NCI-H460 (cell line): Measurements from ENCODE around the gene BANF1. TPM values are rescaled to one million over a fixed set of nuclear protein-coding genes. Genes with fewer than 3 reads are reported as not detected.

ENCODE experiments used
- DNase-seq: peaks from one replicate; pipeline ENCODE4 v3.0.0-alpha.2; 2016; ENCODE audit warnings: low read depth; ENCODE audit errors: extremely low read depth
- polyA plus RNA-seq: library from polyadenylated mRNA; depleted of rRNA; stranded (reverse); fragments of >200 nt; gene quantifications from 2 replicates; pipeline ENCODE4 v1.2.3, GENCODE V29; 2014; cell fraction: nucleus; rRNA removed
- total RNA-seq: library from RNA; depleted of rRNA; stranded (reverse); fragments of >200 nt; shearing (Covaris generic); gene quantifications from 2 replicates; pipeline ENCODE4 v1.2.3, GENCODE V29; 2014; rRNA removed

BANF1 gene, protein sequence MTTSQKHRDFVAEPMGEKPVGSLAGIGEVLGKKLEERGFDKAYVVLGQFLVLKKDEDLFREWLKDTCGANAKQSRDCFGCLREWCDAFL
- 53.6 and 64.3 TPM in 2 replicates for total RNA-seq
- polyA plus RNA-seq, result 12.2 and 37.0 TPM in 2 replicates

DNA sequence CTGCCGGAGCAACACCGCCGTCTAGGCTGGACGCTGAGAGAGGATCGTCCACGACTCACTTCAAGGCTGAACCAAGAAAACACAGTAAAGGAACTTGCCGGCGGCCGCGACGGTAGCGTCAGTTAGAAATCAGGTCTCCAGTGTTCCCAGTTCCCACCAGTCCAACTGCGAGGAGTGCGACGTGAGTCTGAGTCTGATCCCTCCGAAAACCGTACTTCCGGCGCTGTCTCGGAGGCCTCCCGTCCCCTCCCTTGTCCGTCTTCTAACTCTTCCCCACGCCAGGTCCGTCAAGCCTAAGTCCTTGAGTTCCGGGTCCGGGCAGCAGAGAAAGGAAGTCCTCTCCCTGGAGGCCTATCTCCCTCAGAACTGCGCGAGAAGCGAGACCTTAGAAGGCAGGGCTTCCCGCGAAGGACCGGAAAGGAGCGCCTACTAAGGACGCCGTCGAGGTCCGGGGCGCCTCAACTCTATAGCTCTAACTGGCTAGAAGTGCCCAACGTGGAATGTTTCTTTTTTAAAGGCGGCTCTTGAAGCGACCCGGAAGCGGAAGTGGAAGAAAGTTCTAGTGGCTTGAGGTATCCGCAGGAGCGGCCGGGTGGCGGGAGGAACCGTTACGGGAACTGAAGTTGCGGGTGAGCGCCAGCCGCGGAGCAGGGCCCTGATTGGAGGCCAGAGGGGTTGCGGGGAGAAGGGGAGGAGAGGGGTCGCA lies at the start of gene BANF1, which contains the start of gene EIF1AD:
Gene BANF1 (plus strand): TSS at position 562 of the 706 bp plus-strand sequence. CDS start 748 bp downstream, outside the sequence.
Gene EIF1AD (minus strand): TSS at position 216 of the 706 bp plus-strand sequence. CDS start 1,768 bp downstream, outside the sequence.
- DNase-seq, result peak; percentile 89

DNA sequence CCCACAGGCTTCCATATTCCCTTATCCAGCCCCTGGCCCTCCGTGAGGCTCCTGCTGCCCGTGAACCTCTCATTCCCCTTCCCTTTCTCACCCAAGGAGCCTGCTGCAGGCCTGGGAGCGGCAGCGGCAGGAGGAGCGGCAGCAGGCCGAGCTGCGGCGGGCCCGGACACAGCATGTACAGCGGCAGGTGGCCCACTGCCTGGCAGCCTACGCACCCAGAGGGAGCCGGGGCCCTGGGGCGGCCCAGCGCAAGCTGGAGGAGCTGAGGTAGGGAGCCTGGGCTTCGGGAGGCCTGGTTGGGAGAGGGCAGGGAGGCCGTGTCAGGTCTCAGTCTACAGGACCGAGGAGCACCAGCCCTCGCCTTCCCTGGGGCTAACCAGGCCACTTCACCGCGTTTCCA lies 48.8 kb upstream of the BANF1 start:
- no peak for DNase-seq

DNA sequence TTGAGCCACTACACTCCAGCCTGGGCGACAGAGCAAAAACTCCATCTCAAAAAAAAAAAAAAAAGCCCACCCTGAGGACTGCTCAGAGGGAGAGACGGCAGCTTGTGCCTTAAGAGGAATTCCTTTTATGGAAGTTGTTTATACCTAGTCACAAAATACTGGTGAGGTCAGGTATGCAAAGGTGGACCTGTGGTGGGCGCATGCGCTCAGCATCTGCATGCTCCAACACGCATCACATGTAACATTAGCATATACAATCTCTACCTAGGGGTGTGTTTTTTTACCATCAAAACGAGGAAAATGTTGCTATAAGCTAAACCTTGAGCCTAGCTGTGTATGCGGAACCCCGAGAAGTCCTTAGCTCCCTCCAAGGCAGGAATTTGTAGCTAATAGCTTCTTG lies 47.5 kb upstream of the BANF1 start:
- DNase-seq, result no peak

DNA sequence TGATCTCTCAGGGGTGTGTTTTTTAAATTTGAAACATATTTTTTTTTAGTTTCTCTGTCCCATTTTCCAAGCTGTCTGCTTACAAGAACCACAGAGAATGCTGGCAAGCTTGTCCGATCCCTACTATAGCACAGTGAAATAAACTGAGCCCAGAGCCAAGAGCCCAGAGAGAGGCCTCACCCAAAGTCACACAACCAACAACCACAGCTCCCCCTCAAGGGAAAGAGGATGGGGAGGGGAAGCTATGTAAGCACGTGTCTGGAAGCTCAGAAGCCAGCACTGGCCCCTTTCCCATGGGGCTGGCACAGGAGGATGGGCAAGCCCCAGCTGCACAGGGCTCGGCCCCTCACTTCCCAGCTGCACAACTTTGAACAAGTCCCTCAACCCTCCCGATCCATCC lies 44.0 kb upstream of the BANF1 start:
- no peak for DNase-seq

DNA sequence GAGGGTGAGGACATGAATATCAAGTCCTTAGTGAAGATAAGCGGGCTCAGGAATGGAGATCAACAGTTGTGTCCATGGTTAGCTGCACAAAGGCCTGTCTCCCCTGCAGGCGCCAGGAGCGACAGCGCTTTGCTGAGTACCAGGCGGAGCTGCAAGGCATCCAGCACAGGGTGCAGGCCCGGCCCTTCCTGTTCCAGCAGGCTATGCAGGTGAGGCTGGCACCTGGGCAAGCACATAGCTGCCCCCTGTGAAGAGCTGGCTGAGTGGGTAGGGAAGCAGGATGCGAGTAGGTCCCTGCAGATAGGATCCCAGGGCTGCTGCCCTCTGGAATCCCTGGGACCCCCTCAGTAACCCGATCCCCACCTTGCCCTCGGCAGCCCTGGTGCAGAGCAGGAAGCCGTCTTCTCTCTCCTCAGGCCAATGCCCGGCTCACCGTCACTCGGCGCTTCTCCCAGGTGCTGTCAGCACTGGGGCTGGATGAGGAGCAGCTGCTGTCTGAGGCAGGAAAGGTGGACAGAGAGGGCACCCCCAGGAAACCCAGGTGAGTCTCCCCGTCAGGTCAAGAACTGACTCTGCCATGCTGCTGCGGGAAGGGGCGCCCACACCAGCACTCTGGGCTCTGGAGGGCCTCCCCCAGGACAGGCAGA lies 43.4 kb upstream of the BANF1 start:
- no peak for DNase-seq

DNA sequence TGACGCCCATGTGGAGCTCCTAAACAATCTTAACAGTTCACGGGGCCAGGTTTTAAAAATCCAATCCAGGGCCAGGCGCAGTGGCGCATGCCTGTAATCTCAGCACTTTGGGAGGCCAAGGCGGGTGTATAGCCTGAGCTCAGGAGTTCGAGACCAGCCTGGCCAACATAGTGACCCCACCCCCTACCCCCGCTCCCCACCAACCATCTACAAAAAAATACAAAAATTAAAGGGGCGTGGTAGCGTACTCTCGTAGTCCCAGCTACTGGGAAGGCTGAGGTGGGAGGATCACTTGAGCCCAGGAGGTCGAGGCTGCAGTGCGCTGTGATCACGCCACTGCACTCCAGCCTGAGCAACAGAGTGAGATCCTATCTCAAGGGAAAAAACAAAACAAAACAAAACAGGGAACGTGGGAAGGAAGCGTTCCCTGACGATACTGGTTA lies 41.5 kb upstream of the BANF1 start:
- DNase-seq, result no peak

DNA sequence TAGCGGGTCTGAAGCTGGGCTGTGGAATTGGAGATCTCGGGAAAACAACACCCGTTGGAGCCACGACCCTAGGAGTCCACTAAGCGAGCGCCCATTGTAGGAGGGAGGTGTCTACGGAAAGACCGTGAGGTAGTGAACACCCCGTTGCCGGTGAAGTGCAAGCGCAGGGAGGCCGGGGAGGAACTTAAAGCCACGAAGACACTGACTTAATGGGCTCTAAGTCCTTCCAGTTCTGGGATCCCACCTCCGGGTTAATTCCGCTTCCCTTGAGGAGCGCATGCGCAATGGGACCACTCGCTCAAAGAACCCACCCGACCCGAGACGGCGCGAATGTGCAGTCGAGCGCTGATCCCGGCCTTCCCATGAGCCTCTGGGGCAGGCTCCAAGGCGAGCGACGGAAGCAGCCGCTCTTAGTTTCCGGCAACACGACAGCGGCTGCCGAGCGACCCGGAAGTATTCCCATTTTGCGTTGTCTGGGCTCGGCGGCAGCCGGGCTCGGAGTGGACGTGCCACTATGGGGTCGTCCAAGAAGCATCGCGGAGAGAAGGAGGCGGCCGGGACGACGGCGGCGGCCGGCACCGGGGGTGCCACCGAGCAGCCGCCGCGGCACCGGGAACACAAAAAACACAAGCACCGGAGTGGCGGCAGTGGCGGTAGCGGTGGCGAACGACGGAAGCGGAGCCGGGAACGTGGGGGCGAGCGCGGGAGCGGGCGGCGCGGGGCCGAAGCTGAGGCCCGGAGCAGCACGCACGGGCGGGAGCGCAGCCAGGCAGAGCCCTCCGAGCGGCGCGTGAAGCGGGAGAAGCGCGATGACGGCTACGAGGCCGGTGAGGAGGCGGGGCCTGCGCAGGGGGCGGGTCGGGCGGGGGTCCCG lies 40.8 kb upstream of the BANF1 start, which contains the start of gene SART1:
Gene SART1 (plus strand): TSS at position 468 of the 874 bp plus-strand sequence. CDS start 47 bp downstream, at position 515.
- peak; percentile 92 for DNase-seq

DNA sequence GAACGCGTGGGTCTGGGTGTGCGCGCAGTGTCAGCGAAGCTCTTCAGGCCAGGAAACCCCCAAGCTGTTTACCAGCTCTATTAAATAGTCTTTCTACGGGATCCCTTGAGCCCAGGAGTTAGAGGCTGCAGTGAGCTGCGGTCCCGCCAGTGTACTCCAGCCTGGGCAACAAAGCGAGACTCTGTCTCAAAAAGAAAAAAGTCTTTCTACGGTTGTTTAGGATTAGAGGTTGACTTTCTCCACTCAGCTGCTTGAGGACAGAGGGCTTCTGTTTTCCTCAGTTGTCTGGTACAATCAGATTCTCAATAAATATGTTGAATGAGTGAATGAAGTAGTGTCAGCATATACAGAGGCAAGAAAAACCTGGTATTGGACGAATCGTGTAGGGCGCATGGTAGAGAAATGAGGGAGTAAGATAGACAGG lies 40.1 kb upstream of the BANF1 start:
- DNase-seq, result no peak

DNA sequence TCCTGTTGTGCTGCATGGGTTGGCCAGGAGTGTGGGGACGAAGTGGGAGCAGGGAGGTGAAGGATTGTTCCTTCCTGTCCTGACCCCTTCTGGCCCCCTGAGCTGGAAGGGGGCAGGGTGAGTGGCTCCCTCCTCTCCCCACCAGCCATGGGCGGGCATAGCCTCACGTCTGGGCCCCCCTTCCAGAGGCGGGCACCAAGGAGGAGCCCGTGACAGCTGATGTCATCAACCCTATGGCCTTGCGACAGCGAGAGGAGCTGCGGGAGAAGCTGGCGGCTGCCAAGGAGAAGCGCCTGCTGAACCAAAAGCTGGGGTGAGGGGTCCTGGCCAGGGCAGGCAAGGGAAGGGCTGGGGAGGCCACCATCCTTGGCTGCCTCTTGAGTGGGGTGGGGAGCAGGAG lies 37.4 kb upstream of the BANF1 start:
- no peak for DNase-seq

DNA sequence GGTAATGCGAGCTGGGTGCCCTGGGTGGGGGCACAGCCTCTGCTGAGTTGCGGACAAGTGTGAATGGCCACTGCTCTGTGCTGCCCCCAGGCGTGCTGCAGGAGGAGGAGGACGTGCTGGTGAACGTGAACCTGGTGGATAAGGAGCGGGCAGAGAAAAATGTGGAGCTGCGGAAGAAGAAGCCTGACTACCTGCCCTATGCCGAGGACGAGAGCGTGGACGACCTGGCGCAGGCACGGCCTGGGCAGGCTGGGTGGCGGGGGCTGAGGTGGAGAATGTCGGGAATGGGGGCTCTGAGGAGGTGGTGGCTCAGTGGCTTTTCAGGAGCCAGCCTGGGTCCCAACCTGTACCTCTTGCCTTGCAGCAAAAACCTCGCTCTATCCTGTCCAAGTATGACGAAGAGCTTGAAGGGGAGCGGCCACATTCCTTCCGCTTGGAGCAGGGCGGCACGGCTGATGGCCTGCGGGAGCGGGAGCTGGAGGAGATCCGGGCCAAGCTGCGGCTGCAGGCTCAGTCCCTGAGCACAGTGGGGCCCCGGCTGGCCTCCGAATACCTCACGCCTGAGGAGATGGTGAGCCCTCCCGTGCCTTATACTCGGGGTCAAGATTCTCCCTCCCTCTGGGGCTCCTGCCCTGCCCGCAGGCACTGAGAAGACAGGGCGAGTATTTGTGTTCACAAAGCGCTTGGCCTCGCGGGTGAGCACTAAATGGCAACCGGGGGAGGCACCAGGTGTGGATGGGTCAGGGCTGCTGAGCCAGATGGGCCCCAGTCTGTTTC lies 36.1 kb upstream of the BANF1 start:
- DNase-seq, result no peak

DNA sequence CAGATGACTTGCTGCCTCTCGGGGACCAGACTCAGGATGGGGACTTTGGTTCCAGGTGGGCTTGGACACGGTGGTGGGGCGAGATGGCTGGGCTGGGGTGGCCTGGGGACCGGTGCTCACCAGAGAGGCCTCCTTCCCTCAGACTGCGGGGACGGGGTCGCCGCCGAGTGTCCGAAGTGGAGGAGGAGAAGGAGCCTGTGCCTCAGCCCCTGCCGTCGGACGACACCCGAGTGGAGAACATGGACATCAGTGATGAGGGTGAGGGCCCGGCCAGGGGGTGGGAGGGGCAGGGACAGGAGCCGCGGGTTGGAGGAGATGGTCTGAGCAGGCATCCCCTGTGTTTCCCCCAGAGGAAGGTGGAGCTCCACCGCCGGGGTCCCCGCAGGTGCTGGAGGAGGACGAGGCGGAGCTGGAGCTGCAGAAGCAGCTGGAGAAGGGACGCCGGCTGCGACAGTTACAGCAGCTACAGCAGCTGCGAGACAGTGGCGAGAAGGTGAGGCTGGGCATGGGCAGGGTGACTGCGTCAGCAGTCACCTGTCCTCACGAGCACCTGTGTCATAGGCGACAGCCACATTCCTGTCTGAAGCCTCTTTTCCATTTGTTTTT lies 34.9 kb upstream of the BANF1 start:
- DNase-seq, result no peak

DNA sequence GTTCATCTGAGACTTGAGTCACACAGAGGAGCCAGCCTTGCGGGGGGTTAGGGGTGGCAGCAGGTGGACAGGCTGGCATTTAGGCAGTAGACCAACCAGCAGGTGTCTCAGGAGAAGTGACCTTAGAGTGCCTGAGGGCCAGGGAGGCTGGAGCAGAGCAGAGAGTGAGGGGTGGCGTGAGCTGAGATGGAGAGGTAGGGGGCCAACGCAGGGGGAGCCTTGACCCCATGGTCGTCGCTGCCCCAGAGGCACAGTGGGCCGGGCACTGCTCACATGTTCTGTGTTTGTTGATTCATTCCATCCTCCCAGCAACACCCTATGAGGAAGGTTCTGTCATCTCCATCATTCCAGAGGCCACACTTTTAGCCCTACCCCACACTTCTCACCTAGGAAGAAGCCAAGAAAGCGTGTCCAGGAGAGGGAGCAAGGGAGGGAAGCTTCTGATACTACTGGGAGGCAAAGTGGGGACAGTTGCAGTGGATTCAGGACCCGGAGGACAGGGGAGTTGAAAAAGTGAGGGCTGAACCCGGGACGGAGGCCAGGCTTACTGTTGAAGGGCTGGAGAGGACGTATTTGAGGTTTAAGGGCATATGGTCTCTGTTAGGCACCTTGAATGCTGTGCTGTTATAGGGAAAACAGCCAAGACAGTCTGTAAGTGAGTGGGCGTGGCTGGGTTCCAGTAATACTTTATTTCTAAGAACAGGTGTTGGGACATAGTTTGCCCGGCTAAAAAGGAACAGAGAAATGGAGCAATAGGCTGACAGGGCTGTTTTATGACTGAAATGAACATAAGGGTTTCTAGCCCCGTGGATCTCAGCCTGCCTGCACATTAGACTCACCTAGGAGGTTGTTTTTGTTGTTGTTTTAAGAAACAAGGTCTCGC lies 33.5 kb upstream of the BANF1 start:
- DNase-seq, result no peak

DNA sequence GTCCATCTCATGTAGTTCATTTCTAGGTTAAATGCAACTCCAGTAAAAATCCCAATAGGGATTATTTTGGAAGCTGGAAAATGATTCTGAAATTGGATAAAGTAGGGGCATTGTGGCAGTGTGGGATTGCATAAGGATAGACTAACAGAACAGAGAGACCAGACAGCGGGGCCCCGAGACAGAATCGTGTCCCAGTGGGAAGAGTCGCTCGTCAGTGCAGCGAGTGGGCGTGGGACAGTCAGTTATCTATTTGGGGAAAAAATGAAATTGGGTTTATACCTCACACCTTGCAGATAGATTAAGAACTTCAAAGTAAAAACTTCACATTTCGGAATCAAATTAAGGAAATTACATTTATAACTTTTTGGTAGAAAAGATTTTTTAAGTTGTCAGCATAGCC lies 30.2 kb upstream of the BANF1 start:
- DNase-seq, result no peak

DNA sequence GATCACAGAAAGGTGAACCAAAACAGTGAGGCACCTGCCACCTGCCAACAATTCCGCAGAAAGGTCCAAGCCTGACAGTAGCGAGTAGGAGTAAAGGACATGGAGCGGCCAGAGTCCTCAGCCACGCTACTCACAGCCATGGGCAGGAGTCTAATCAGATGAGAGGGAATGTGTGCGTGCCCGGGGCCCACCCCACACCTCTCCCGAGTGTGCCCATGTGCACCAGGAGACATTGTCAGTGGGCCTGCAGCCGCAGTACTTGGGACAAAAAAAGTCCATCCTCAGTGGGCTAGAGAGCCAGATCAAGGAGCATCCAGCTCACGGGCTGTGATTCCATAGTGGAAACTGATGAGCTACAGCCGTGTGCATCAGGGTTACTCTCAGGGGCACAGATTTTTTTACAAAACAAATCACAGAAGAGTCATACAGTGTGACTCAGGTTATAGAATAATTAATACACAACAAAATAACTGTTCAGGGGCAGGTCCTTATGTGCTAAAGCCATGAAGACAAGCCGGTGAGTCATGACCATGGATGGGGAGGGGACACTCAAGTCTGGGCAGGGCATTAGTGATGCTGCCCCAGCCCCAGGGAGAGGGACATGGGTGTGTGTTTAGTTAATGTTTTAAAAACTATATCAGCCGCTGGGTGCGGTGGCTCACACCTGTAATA lies 28.7 kb upstream of the BANF1 start:
- DNase-seq, result no peak

DNA sequence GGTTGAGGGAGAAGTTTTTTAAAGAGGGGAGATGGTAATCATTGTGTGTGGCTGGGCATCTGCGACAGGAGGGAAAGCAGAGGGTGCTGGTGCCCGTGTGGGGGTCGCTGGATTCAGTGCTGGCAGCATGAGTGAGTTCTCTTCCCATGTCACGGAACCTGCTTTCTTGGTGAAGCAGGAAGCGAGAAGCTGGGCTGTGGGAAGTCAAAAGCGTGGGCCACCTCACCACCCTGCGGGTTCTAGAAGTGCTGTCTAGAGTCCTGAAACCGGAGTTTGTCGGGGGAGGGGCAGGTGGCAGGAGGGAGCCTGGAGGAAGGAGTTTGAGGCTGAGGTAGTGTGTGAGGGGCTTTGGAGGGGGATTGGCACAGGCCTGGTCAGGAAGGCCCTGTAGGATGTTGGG lies 26.5 kb upstream of the BANF1 start:
- no peak for DNase-seq

DNA sequence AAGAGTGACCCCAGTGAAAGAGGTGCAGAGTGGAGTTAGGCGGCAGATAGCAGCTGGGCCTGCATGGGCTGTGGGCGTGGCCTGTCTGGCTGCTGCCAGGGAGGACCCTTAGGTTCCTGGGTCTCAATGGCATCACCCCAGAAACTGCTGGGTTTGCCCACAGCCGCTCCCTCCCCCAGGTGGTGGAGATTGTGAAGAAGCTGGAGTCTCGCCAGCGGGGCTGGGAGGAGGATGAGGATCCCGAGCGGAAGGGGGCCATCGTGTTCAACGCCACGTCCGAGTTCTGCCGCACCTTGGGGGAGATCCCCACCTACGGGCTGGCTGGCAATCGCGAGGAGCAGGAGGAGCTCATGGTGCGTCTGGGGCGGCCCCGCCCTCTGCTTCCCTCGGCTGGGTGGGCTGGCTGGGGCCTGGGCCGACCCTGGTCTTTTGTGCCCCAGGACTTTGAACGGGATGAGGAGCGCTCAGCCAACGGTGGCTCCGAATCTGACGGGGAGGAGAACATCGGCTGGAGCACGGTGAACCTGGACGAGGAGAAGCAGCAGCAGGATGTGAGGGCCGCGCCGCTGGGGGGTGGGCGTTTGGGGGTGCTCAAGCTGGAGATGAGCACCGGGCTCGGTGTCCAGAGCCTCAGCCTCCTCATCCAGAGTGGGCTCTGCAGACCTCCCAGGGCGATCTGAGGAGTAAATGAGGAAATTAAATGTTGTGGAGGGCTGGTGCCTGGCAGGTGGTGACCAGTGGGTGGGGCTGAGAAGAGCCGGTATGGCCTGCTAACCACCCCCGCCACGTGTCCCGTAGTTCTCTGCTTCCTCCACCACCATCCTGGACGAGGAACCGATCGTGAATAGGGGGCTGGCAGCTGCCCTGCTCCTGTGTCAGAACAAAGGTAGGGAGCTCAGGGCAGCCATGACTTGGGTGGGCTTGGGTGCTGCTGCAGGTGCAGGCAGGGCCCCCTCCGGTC lies 25.8 kb upstream of the BANF1 start:
- no peak for DNase-seq
